ENCODE results near the gene ATAD1. TPM values are rescaled to one million over a fixed set of nuclear protein-coding genes. Genes with fewer than 3 reads are reported as not detected.

The ATAD1 gene
- total RNA-seq, 1 donor from 2014 or later: 45.9 TPM

DNA sequence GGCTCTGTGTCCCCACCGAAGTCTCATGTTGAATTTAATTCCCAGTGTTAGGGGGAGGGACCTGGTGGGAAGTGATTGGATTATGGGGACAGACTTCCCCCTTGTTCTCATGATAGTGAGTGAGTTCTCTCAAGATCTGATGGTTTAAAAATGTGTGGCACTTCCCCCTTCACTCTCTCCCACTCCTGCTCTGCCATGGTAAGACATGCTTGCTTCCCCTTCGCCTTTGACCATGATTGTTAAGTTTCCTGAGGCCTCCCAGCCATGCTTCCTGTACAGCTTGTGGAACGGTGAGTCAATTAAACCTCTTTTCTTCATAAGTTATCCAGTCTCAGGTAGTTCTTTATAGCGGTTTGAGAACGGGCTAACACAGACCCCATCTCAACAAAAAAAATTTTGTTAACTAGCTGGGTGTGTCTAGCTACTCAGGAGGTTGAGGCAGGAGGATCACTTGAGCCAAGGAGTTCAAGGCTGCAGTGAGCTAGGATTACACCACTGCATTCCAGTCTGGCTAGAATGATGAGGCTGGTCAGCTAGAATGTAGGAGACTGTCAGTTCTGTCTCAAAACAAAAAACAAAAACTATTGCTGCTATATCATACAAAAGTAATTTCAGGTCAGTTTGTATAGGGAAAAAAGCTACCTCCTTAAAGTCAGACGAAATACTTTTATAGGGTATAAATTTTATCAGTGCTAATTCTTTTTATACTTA is 57.7 kb downstream of the ATAD1 start:
- Histone ChIP-seq H3K27me3 (no peaks in the 10 kb centered on the region), H3K4me3 (no peak overlapping the region), H3K27ac (no peak overlapping the region), H3K36me3 (peaks cover 20% of the 10 kb centered on the region), H3K4me1 (no peaks in the 10 kb centered on the region), H3K9me3 (no peaks in the 10 kb centered on the region)
- DNase-seq: no peak
- intact Hi-C loops (cut with DNase I): no loop called here
- TF ChIP-seq CTCF (IDR thresholded peaks at IDR 0.05): no peak
- ATAC-seq: peak; percentile 66

DNA sequence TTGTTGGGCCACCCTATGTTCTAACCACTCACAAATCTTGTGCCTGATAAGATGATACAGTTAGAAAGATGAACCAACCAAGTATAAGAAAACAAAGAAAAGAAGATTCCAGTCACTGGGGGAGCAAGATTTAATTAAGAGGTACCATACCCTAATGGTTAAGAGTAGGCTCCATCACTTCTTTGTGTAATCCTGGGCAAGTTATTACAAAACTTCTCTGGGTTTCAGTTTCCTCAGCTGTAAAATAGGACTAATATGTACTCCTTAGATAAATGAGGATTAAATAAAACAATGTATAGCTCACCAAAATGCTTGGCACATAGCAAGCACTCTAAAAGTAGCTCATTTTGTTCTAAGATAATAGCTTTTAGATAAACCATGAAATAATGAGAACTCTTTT is 58.5 kb downstream of the ATAD1 start:
- Histone ChIP-seq H3K4me1 (no peaks in the 10 kb centered on the region), H3K27me3 (no peaks in the 10 kb centered on the region), H3K36me3 (peaks cover 22% of the 10 kb centered on the region), H3K9me3 (no peaks in the 10 kb centered on the region), H3K27ac (no peak overlapping the region), H3K4me3 (no peak overlapping the region)
- ATAC-seq: no peak
- no peak for DNase-seq
- TF ChIP-seq CTCF (IDR thresholded peaks at IDR 0.05): no peak
- intact Hi-C loops (cut with DNase I): no loop called here

- Histone ChIP-seq H3K4me3 (no peak overlapping the region), H3K27ac (no peak overlapping the region), H3K4me1 (no peaks in the 10 kb centered on the region), H3K9me3 (no peaks in the 10 kb centered on the region), H3K36me3 (peaks cover 38% of the 10 kb centered on the region), H3K27me3 (no peaks in the 10 kb centered on the region)
- intact Hi-C loops (cut with DNase I): no loop called here
- ATAC-seq: no peak
- no peak for TF ChIP-seq CTCF (IDR thresholded peaks at IDR 0.05)
- no peak for DNase-seq
Measured at GRCh38 chr10:87757685-87758084, 60.3 kb downstream of the ATAD1 start.

DNA sequence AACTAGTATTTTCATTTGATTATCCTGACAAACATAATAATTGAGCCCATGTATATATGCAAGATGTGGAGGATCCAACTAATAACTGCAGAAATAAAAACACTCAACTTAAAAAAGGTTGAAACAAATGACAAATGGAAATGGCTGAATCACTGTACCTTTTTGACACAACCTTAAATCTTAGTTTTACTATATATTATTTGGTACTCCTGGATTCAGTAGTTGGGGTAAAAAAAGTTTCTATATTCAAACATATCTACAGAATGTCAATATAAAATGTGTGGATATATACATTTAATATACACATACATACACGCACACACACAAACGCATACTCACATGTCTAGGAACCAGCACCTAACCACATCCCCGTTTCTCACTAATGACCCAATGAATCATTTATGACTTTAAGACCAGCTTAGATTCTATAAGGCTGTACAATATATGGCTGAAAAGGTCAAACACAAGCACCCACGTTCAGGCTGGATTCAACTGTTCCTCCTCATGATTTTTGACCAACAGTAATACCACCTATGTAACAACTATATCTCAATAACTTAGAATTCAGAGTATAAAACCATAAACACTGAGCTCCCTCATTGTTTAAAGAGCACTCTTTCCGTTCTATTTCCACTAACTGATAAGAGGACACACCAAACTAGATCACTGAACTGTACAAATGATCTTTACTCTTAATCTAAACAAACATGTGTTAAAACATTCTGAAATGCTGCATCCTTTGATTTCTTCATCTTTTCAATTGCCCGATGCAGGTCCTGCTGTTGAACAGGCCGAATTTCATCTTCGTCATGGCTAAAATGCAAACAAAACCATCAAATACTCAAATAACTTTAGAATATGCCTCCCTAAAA is 63.8 kb downstream of the ATAD1 start:
- TF ChIP-seq CTCF (IDR thresholded peaks at IDR 0.05): no peak
- intact Hi-C loops (cut with DNase I): no loop called here

GRCh38 chr10:87752566-87752965 is 65.5 kb downstream of the ATAD1 start:
- ATAC-seq: no peak
- peaks cover 54% of the 10 kb centered on the region for H3K36me3 ChIP-seq
- no peak overlapping the region for H3K4me3 ChIP-seq
- no peaks in the 10 kb centered on the region for H3K27me3 ChIP-seq
- intact Hi-C loops (cut with DNase I): no loop called here
- TF ChIP-seq CTCF (IDR thresholded peaks at IDR 0.05): no peak
- no peaks in the 10 kb centered on the region for H3K4me1 ChIP-seq
- DNase-seq: no peak
- no peaks in the 10 kb centered on the region for H3K9me3 ChIP-seq
- no peak overlapping the region for H3K27ac ChIP-seq

More for the DNA sequence above, 63.8 kb downstream of the ATAD1 start:
- peaks cover 40% of the 10 kb centered on the region for H3K36me3 ChIP-seq
- no peaks in the 10 kb centered on the region for H3K4me1 ChIP-seq
- H3K4me3 ChIP-seq: no peak overlapping the region
- ATAC-seq (no peak), DNase-seq (no peak)
- no peak overlapping the region for H3K27ac ChIP-seq
- H3K27me3 ChIP-seq: no peaks in the 10 kb centered on the region
- no peaks in the 10 kb centered on the region for H3K9me3 ChIP-seq
